Anterior cingulate cortex (tissue), 58 donors: ENCODE data around the gene KCNE2.
A peak's percentile ranks its signal among the peaks of the same experiment; 100 is the strongest.

Experiments
- DNase-seq, 58 donors: peaks; one replicate each; lab custom pipeline; 2025; lab: John Stamatoyannopoulos, UW

The KCNE2 gene

GRCh38 chr21:34363733-34364132 is at the start of gene KCNE2:
Gene KCNE2 (plus strand): TSS chr21:34364006. CDS start chr21:34370479, 6,473 bp downstream.
- DNase-seq, result no peak

GRCh38 chr21:34319585-34319984 is 44.2 kb upstream of the KCNE2 start:
- DNase-seq, result no peak

- DNase-seq, result no peak
These were observed 43.8 kb upstream of the KCNE2 start for GRCh38 chr21:34320011-34320410.

GRCh38 chr21:34330055-34330454 is 33.8 kb upstream of the KCNE2 start:
- DNase-seq, result no peak

- no peak for DNase-seq
These were observed 32.1 kb upstream of the KCNE2 start for GRCh38 chr21:34331726-34332125.

- no peak for DNase-seq
These were observed 31.5 kb upstream of the KCNE2 start for GRCh38 chr21:34332347-34332746.

- DNase-seq, result no peak
These were observed 30.6 kb upstream of the KCNE2 start for GRCh38 chr21:34333121-34333739.

GRCh38 chr21:34335316-34335715 is 28.5 kb upstream of the KCNE2 start:
- DNase-seq, result peak in 11 of 58 donors; percentile 9 to 50 (median 31)

- peak in 2 of 58 donors; percentile 3 to 6 for DNase-seq
These were observed 27.6 kb upstream of the KCNE2 start for GRCh38 chr21:34336245-34336644.

GRCh38 chr21:34336756-34337391 is 26.9 kb upstream of the KCNE2 start:
- no peak for DNase-seq

GRCh38 chr21:34337741-34338140 is 26.1 kb upstream of the KCNE2 start:
- DNase-seq, result no peak

GRCh38 chr21:34338226-34338625 is 25.6 kb upstream of the KCNE2 start:
- no peak for DNase-seq

GRCh38 chr21:34340061-34340460 is 23.7 kb upstream of the KCNE2 start:
- no peak for DNase-seq

- no peak for DNase-seq
These were observed 21.3 kb upstream of the KCNE2 start for GRCh38 chr21:34342476-34342875.

GRCh38 chr21:34343347-34343746 is 20.5 kb upstream of the KCNE2 start:
- no peak for DNase-seq

GRCh38 chr21:34343838-34344381 is 19.9 kb upstream of the KCNE2 start:
- peak in 36 of 58 donors; percentile 8 to 66 (median 38) for DNase-seq

GRCh38 chr21:34344584-34344983 is 19.2 kb upstream of the KCNE2 start:
- no peak for DNase-seq

GRCh38 chr21:34345091-34345871 is 18.5 kb upstream of the KCNE2 start:
- DNase-seq, result no peak

- no peak for DNase-seq
These were observed 17.9 kb upstream of the KCNE2 start for GRCh38 chr21:34345892-34346291.

- no peak for DNase-seq
These were observed 14.8 kb upstream of the KCNE2 start for GRCh38 chr21:34348890-34349519.

GRCh38 chr21:34351786-34352241 is 12.0 kb upstream of the KCNE2 start:
- DNase-seq, result peak in 47 of 58 donors; percentile 8 to 76 (median 38)
